Karpas-422 (cell line): ENCODE measurements around the gene MOBP. TPM values are rescaled to one million over a fixed set of nuclear protein-coding genes. Genes with fewer than 3 reads are reported as not detected.

Source experiments
- DNase-seq: peaks from one replicate; pipeline ENCODE4 v3.0.0-alpha.2; 2015
- H2AFZ ChIP-seq: fragments of 200-600 bp; sonication (generic); 2 replicates; pipeline ENCODE4 v1.6.1; 2014; ENCODE audit warnings: antibody characterized with exemption, low read length, mixed read lengths
- H3K27ac ChIP-seq: fragments of 200-600 bp; sonication (generic); 2 replicates; pipeline ENCODE4 v1.5.1; 2014; ENCODE audit warnings: mild to moderate bottlenecking, low read length, moderate library complexity
- H3K27me3 ChIP-seq: fragments of 200-600 bp; sonication (generic); 2 replicates; pipeline ENCODE4 v1.6.1; 2014; ENCODE audit warnings: low read length, mixed read lengths
- H3K36me3 ChIP-seq: fragments of 200-600 bp; sonication (generic); 2 replicates; pipeline ENCODE4 v1.6.1; 2014; ENCODE audit warnings: low read length, mixed read lengths; ENCODE audit not compliant: insufficient read depth
- H3K4me1 ChIP-seq: fragments of 200-600 bp; sonication (generic); 2 replicates; pipeline ENCODE4 v1.6.1; 2014; ENCODE audit warnings: mild to moderate bottlenecking, low read length, mixed read lengths
- H3K4me2 ChIP-seq: fragments of 200-600 bp; sonication (generic); 2 replicates; pipeline ENCODE4 v1.6.1; 2014; ENCODE audit warnings: low read length, low read depth, mild to moderate bottlenecking; ENCODE audit not compliant: poor library complexity, severe bottlenecking
- H3K4me3 ChIP-seq: fragments of 200-600 bp; sonication (generic); 2 replicates; pipeline ENCODE4 v1.5.1; 2014; ENCODE audit warnings: mild to moderate bottlenecking, antibody characterized with exemption, low read length, mixed read lengths
- H3K79me2 ChIP-seq: fragments of 200-600 bp; sonication (generic); 2 replicates; pipeline ENCODE4 v1.6.1; 2014; ENCODE audit warnings: mild to moderate bottlenecking, low read length, mixed read lengths
- H3K9ac ChIP-seq: fragments of 200-600 bp; sonication (generic); 2 replicates; pipeline ENCODE4 v1.6.0; 2014; ENCODE audit warnings: low read length
- H3K9me2 ChIP-seq: fragments of 200-600 bp; sonication (generic), shearing (Covaris generic); replicated peaks from 2 replicates; pipeline ENCODE4 v1.6.0; 2014; ENCODE audit warnings: mild to moderate bottlenecking, low read length, moderate library complexity; ENCODE audit not compliant: insufficient read depth
- H3K9me3 ChIP-seq: fragments of 300-700, 200-600 bp; sonication (generic); 2 replicates; pipeline ENCODE4 v1.6.1; 2014; ENCODE audit warnings: low read length, mixed read lengths
- H4K20me1 ChIP-seq: fragments of 200-600 bp; sonication (generic); 2 replicates; pipeline ENCODE4 v1.6.1; 2014; ENCODE audit warnings: mild to moderate bottlenecking, antibody characterized with exemption, low read length, low read depth; ENCODE audit not compliant: insufficient read depth
- total RNA-seq: library from RNA; depleted of rRNA; stranded (reverse); fragments of >200 nt; shearing (Covaris generic); gene quantifications from 2 replicates; pipeline ENCODE4 v1.2.3, GENCODE V29; 2014; ENCODE audit warnings: low replicate concordance

Gene MOBP
- total RNA-seq, 1 experiment from 2014 or later, result not detected

DNA sequence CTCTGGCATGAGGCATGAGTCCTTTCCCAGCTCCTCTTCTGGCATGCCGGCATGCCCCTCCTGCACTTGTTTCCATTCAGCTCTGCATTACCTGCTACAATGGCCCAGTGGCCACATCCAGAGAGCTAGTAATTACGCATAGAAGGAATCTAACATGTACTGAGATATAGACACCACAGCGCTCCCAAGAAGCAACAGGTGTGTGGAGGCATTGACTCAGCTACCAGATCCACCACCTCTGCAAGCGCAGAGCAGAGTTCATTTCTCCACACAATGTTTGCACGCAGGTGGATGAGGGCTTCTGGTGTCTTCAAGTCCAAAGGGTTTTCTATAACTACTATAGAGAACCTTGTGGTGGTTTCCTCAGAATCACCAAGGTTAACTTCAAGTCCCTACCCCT lies 4.2 kb downstream of the MOBP start:
- Histone ChIP-seq H2AFZ (no peak overlapping the region), H3K4me2 (no peak overlapping the region), H3K9ac (no peak overlapping the region), H3K27ac (no peak overlapping the region), H3K9me3 (no peaks in the 10 kb centered on the region), H3K27me3 (no peaks in the 10 kb centered on the region), H3K4me1 (no peaks in the 10 kb centered on the region; the same call in 1 of the 2 replicates), H4K20me1 (no peaks in the 10 kb centered on the region), H3K36me3 (no peaks in the 10 kb centered on the region), H3K79me2 (no peaks in the 10 kb centered on the region), H3K4me3 (no peak overlapping the region), H3K9me2 (no peaks in the 10 kb centered on the region)
- DNase-seq, result no peak

GRCh38 chr3:39473452-39474125 lies 6.1 kb downstream of the MOBP start:
- H3K27ac ChIP-seq, result no peak overlapping the region
- H3K36me3 ChIP-seq, result no peaks in the 10 kb centered on the region
- H3K9me3 ChIP-seq, result no peaks in the 10 kb centered on the region
- H3K79me2 ChIP-seq, result no peaks in the 10 kb centered on the region
- H2AFZ ChIP-seq, result no peak overlapping the region
- no peak for DNase-seq
- H3K9ac ChIP-seq, result no peak overlapping the region
- no peaks in the 10 kb centered on the region for H4K20me1 ChIP-seq
- no peak overlapping the region for H3K4me3 ChIP-seq
- H3K4me1 ChIP-seq, result no peaks in the 10 kb centered on the region; the same call in 1 of the 2 replicates
- H3K27me3 ChIP-seq, result no peaks in the 10 kb centered on the region
- H3K4me2 ChIP-seq, result no peak overlapping the region
- no peaks in the 10 kb centered on the region for H3K9me2 ChIP-seq

DNA sequence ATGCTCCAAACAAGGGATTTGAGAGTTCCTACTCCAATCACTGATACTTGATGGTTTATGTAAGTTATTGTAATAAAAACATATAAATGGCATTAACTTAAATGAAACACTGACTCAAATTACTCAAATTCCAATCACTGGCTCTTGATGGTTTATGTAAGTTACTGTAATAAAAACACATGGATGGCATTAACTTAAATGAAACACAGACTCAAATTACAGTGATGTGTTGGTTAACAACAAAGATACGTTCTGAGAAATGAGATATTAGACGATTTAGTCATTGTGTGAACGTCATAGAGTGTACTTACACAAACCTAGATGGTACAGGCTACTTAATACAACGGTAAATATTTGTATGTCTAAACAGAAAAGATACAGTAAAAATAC lies 6.6 kb downstream of the MOBP start:
- Histone ChIP-seq H3K9me2 (no peaks in the 10 kb centered on the region), H3K9me3 (no peaks in the 10 kb centered on the region), H3K27me3 (no peaks in the 10 kb centered on the region), H3K9ac (no peak overlapping the region), H3K27ac (no peak overlapping the region), H3K4me2 (no peak overlapping the region), H3K79me2 (no peaks in the 10 kb centered on the region), H3K4me1 (no peaks in the 10 kb centered on the region; the same call in 1 of the 2 replicates), H4K20me1 (no peaks in the 10 kb centered on the region), H3K36me3 (no peaks in the 10 kb centered on the region), H2AFZ (no peak overlapping the region), H3K4me3 (no peak overlapping the region)
- DNase-seq, result no peak

GRCh38 chr3:39476783-39477182 lies 9.3 kb downstream of the MOBP start:
- Histone ChIP-seq H3K79me2 (no peaks in the 10 kb centered on the region), H3K9me2 (no peaks in the 10 kb centered on the region), H2AFZ (no peak overlapping the region), H4K20me1 (no peaks in the 10 kb centered on the region), H3K27ac (no peak overlapping the region), H3K9me3 (no peaks in the 10 kb centered on the region), H3K4me1 (no peaks in the 10 kb centered on the region; the same call in 1 of the 2 replicates), H3K36me3 (no peaks in the 10 kb centered on the region), H3K9ac (no peak overlapping the region), H3K4me2 (no peak overlapping the region), H3K27me3 (no peaks in the 10 kb centered on the region), H3K4me3 (no peak overlapping the region)
- no peak for DNase-seq

DNA sequence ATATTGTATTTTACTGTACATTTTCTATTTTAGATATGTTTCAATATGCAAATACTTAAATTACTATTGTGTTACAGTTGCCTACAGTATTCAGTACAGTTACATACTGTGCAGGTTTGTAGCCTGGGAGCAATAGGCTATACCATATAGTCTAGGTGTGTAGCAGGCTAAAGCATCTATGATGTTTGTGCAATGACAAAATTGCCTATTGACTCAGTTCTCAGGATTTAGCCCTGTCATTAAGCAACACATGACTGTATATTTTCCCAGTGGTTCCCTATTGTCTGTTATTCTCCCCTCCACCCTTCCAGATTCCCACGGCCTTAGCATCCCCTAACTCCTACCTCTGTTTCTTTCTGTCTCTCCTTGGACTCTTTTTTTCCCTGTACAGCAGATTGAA lies 10.7 kb downstream of the MOBP start:
- Histone ChIP-seq H3K27ac (no peak overlapping the region), H3K9me3 (no peaks in the 10 kb centered on the region), H3K4me1 (no peaks in the 10 kb centered on the region; the same call in 1 of the 2 replicates), H3K9me2 (no peaks in the 10 kb centered on the region), H3K4me3 (no peak overlapping the region), H3K27me3 (no peaks in the 10 kb centered on the region), H3K36me3 (no peaks in the 10 kb centered on the region), H4K20me1 (no peaks in the 10 kb centered on the region), H3K79me2 (no peaks in the 10 kb centered on the region), H2AFZ (no peak overlapping the region), H3K9ac (no peak overlapping the region), H3K4me2 (no peak overlapping the region)
- no peak for DNase-seq

GRCh38 chr3:39479701-39480414 lies 12.4 kb downstream of the MOBP start:
- Histone ChIP-seq H3K9ac (no peak overlapping the region), H3K9me3 (no peaks in the 10 kb centered on the region), H3K4me1 (no peaks in the 10 kb centered on the region), H2AFZ (no peak overlapping the region), H3K27ac (no peak overlapping the region), H3K27me3 (no peaks in the 10 kb centered on the region), H4K20me1 (no peaks in the 10 kb centered on the region), H3K36me3 (no peaks in the 10 kb centered on the region), H3K79me2 (no peaks in the 10 kb centered on the region), H3K4me2 (no peak overlapping the region), H3K4me3 (no peak overlapping the region), H3K9me2 (no peaks in the 10 kb centered on the region)
- DNase-seq, result no peak

GRCh38 chr3:39485547-39485946 lies 18.1 kb downstream of the MOBP start:
- H3K9me2 ChIP-seq, result no peaks in the 10 kb centered on the region
- no peak overlapping the region for H3K4me2 ChIP-seq
- no peaks in the 10 kb centered on the region for H3K79me2 ChIP-seq
- no peak overlapping the region for H3K4me3 ChIP-seq
- no peaks in the 10 kb centered on the region for H4K20me1 ChIP-seq
- H2AFZ ChIP-seq, result no peak overlapping the region
- H3K27ac ChIP-seq, result no peak overlapping the region
- no peaks in the 10 kb centered on the region for H3K36me3 ChIP-seq
- H3K9me3 ChIP-seq, result no peaks in the 10 kb centered on the region
- no peak overlapping the region for H3K9ac ChIP-seq
- no peak for DNase-seq
- H3K27me3 ChIP-seq, result 0 out of 2 replicates have a peak, but pooled peaks cover 5% of the 10 kb centered on the region
- no peaks in the 10 kb centered on the region for H3K4me1 ChIP-seq

- Histone ChIP-seq H3K27ac (no peak overlapping the region), H2AFZ (no peak overlapping the region), H3K79me2 (no peaks in the 10 kb centered on the region), H3K4me2 (no peak overlapping the region), H3K36me3 (no peaks in the 10 kb centered on the region), H4K20me1 (no peaks in the 10 kb centered on the region), H3K27me3 (0 out of 2 replicates have a peak, but pooled peaks cover 5% of the 10 kb centered on the region), H3K9me3 (no peaks in the 10 kb centered on the region), H3K4me3 (no peak overlapping the region), H3K4me1 (no peaks in the 10 kb centered on the region), H3K9ac (no peak overlapping the region), H3K9me2 (no peaks in the 10 kb centered on the region)
- DNase-seq, result no peak
Measured at GRCh38 chr3:39491014-39491413, 23.5 kb downstream of the MOBP start.
